ENCODE measurements around the gene CAMK1D.
"Not testable (repeated sequence)": the region's sequence is repeated elsewhere in the genome, so short reads cannot be mapped to it uniquely, and the experiment has no call there.

CAMK1D gene

GRCh38 chr10:12717981-12718707 lies 368.8 kb downstream of the CAMK1D start:
- TF ChIP-seq MAX (IDR thresholded peaks at IDR 0.05; ENCODE audit: low read depth, low read length) (no peak), POLR2A (IDR thresholded peaks at IDR 0.05; ENCODE audit: extremely low read depth, insufficient read length) (no peak)
- H3K4me3 ChIP-seq (ENCODE audit: low read depth, low read length), result no peak overlapping the region
- DNase-seq (ENCODE audit: low read depth), result no peak

- DNase-seq (ENCODE audit: low read depth), result peak; percentile 36
Measured at GRCh38 chr10:12719365-12719764, 370.0 kb downstream of the CAMK1D start.

GRCh38 chr10:12720217-12720981 lies 371.1 kb downstream of the CAMK1D start:
- peak; percentile 28 for DNase-seq (ENCODE audit: low read depth)
- TF ChIP-seq MAX (IDR thresholded peaks at IDR 0.05; ENCODE audit: low read depth, low read length) (no peak), MYC (IDR thresholded peaks at IDR 0.05; ENCODE audit: low read depth, low read length) (no peak), CTCF (IDR thresholded peaks at IDR 0.05; ENCODE audit: low read depth, low read length) (no peak), POLR2A (IDR thresholded peaks at IDR 0.05; ENCODE audit: extremely low read depth, insufficient read length) (no peak)
- H3K4me3 ChIP-seq (ENCODE audit: low read depth, low read length), result no peak overlapping the region

More at GRCh38 chr10:12719365-12719764, 370.0 kb downstream of the CAMK1D start:
- no peak overlapping the region for H3K4me3 ChIP-seq (ENCODE audit: low read depth, low read length)
- TF ChIP-seq MAX (IDR thresholded peaks at IDR 0.05; ENCODE audit: low read depth, low read length) (no peak), POLR2A (IDR thresholded peaks at IDR 0.05; ENCODE audit: extremely low read depth, insufficient read length) (no peak), MYC (IDR thresholded peaks at IDR 0.05; ENCODE audit: low read depth, low read length) (no peak), CTCF (IDR thresholded peaks at IDR 0.05; ENCODE audit: low read depth, low read length) (no peak)

GRCh38 chr10:12721334-12721733 lies 372.0 kb downstream of the CAMK1D start:
- no peak overlapping the region for H3K4me3 ChIP-seq (ENCODE audit: low read depth, low read length)
- no peak for DNase-seq (ENCODE audit: low read depth)
- no peak for TF ChIP-seq CTCF (IDR thresholded peaks at IDR 0.05; ENCODE audit: low read depth, low read length)

- TF ChIP-seq CTCF (IDR thresholded peaks at IDR 0.05; ENCODE audit: low read depth, low read length), result no peak
- no peak for TF ChIP-seq POLR2A (IDR thresholded peaks at IDR 0.05; ENCODE audit: extremely low read depth, insufficient read length)
- TF ChIP-seq MAX (IDR thresholded peaks at IDR 0.05; ENCODE audit: low read depth, low read length), result no peak
- no peak for TF ChIP-seq MYC (IDR thresholded peaks at IDR 0.05; ENCODE audit: low read depth, low read length)
- no peak for DNase-seq (ENCODE audit: low read depth)
- H3K4me3 ChIP-seq (ENCODE audit: low read depth, low read length), result no peak overlapping the region
Measured at GRCh38 chr10:12723220-12723619, 373.9 kb downstream of the CAMK1D start.

GRCh38 chr10:12724807-12725579 lies 375.6 kb downstream of the CAMK1D start:
- TF ChIP-seq POLR2A (IDR thresholded peaks at IDR 0.05; ENCODE audit: extremely low read depth, insufficient read length) (no peak), MYC (IDR thresholded peaks at IDR 0.05; ENCODE audit: low read depth, low read length) (no peak), MAX (IDR thresholded peaks at IDR 0.05; ENCODE audit: low read depth, low read length) (no peak), CTCF (IDR thresholded peaks at IDR 0.05; ENCODE audit: low read depth, low read length) (no peak)

GRCh38 chr10:12725580-12725888 lies 376.2 kb downstream of the CAMK1D start:
- not testable (repeated sequence) for H3K4me3 ChIP-seq (ENCODE audit: low read depth, low read length); DNase-seq (ENCODE audit: low read depth)

More at GRCh38 chr10:12724807-12725579, 375.6 kb downstream of the CAMK1D start:
- no peak overlapping the region for H3K4me3 ChIP-seq (ENCODE audit: low read depth, low read length)
- DNase-seq (ENCODE audit: low read depth), result no peak

Data from NB4 (cell line).